HG03558 (cell line): ENCODE measurements around the gene TUBB4B.

Source experiments
- ATAC-seq: cut with Tn5 transposase; IDR thresholded peaks from one replicate; pipeline ENCODE4 v1.9.1; 2021; ENCODE audit warnings: moderate number of reproducible peaks; ENCODE audit not compliant: unreplicated experiment; ENCODE audit errors: extremely low read depth

The TUBB4B gene

GRCh38 chr9:137240841-137241489, at the start of gene TUBB4B:
Gene TUBB4B, plus strand, starts transcription at chr9:137241287. Its CDS starts 74 bp downstream, at chr9:137241361.
- ATAC-seq: peak; percentile 46

- no peak for ATAC-seq
Measured at GRCh38 chr9:137191691-137192447, 49.2 kb upstream of the TUBB4B start.

GRCh38 chr9:137192448-137192780, 48.7 kb upstream of the TUBB4B start:
- no peak for ATAC-seq

DNA sequence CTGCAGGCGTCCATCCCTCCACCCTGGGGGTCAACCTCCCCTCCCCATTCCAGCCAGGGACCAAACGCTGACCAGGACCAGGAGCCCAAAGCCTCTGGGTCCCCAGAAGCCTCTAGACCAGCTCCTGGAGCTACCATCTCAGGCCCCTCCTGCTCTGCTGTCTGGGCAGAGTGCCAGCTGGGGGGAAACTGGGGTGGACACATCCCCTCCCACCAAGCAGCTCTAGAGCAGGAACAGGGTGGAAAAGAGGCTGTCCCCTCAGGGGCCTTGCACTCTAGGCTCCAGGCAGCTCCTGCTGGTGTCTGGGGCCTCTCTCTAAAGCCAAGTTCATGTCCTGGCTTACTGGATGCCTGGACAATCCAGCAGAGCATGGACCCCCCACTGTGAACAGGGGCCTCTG, 48.2 kb upstream of the TUBB4B start:
- no peak for ATAC-seq

- ATAC-seq: no peak
Measured at GRCh38 chr9:137193771-137194170, 47.3 kb upstream of the TUBB4B start.

GRCh38 chr9:137194388-137194787, 46.7 kb upstream of the TUBB4B start:
- no peak for ATAC-seq

DNA sequence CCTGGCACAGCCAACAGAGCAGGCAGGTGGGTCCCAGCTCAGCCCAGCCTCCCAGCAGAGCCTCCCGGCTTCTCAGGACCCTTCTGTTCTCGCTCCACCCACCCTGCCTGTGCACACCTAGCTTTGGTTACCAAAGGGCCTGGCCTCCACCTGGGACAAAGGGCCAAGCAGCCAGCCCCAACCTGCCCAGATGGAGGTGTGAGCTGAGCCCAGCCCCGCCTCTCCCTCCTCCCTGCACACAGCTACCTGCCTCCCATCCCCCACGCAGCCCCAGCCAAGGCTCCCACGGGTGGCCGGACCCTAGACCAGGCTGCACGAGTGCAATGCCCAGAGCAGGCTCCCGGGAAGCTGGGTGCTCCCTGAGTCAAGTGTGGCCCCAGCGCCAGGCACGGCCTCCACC, 46.2 kb upstream of the TUBB4B start:
- no peak for ATAC-seq

DNA sequence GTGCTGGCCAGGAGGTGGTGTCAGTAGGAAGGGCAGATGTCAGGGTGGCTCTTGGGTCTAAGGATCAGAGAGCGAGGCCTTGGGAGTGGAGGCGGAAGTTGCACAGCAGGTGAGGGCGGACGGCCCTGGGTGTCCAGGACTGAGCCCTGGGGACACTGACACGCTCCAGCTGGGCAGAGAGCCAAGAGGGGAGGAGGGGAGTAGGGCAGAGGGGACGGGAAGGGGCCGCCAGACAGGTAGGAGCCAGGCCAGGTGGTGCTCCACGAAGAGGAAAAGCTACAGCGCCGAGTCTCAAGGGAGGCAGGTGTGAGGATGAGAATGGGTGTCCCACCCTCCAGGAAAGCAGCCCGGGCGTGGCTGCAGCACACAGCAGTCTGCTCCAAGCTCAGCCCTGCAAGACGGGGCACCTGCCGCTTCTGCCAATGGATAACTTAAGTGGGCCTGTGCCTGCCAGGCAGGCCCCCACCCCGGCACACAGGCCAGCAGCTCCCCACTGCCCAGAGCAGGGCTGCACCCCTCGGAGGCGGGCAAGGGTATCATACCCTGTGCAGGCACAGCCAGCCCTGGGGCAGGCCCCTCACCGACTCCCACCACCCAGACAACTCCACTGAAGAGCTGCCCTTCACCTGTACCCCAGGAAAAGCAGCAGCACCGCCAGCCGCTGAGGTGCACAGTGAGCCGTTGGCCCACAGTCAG, 45.4 kb upstream of the TUBB4B start:
- no peak for ATAC-seq

DNA sequence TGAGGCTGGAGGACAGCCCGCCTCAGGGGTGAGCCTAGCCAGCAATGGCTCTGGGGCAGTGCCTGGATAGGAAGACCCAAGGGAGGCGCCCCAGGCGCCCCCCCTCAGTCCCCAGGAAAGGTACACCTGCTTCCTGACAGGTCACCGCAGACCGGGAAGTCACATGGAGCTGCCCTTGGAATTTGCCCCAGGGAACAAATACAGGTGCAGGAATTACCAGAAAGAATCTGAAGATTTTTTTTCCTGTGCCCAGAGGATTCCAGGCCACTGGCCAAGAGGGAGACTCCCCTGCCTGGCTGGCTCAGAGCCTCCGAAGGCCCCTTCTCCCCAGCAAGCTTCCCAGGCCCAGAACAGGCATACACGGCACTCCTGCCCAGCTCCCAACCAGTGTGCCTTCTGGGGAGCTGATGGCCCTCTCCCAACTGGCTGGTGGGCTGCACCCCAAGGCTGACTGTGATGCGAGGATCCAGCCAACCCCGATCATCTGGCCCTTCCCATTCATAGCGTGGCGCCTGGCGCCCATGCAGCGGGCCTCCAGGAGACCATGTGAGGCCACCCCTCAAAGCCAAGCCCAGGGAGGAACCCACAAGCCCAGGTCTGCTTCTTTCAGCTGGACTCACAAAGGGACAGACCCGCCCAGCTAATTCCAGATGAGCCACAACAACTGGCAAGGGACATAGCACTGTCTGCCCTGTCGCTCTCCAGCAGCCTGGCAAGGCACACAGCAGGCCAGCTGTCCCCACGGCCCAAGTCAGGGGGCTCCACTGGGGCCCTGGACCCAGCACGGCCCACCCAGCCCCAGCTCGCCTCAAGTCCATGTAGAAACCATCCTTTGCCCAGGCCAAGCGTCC, 42.8 kb upstream of the TUBB4B start:
- ATAC-seq: no peak

GRCh38 chr9:137198902-137199283, 42.2 kb upstream of the TUBB4B start:
- ATAC-seq: no peak

- no peak for ATAC-seq
Measured at GRCh38 chr9:137199411-137200121, 41.5 kb upstream of the TUBB4B start.

GRCh38 chr9:137200311-137201204, 40.5 kb upstream of the TUBB4B start, which contains the start of gene TPRN:
Gene TPRN, minus strand, starts transcription at chr9:137200741. Its CDS starts 30 bp downstream, at chr9:137200711.
- peak; percentile 56 for ATAC-seq

GRCh38 chr9:137201205-137201868, 39.8 kb upstream of the TUBB4B start:
- ATAC-seq: no peak

- no peak for ATAC-seq
Measured at GRCh38 chr9:137202966-137203365, 38.1 kb upstream of the TUBB4B start.

- no peak for ATAC-seq
Measured at GRCh38 chr9:137204731-137205125, 36.4 kb upstream of the TUBB4B start.

GRCh38 chr9:137205126-137206069, 35.7 kb upstream of the TUBB4B start, which contains the start of the genes NDOR1 and TMEM203:
Gene NDOR1, plus strand, starts transcription at chr9:137205700. Its CDS starts 78 bp downstream, at chr9:137205778.
Gene TMEM203, minus strand, starts transcription at chr9:137205648. Its CDS starts 234 bp downstream, at chr9:137205414.
- ATAC-seq: no peak

GRCh38 chr9:137206602-137207001, 34.5 kb upstream of the TUBB4B start:
- ATAC-seq: no peak
